ENCODE results near the gene FAM171A2.

FAM171A2 gene

GRCh38 chr17:44389281-44389680 lies 25.6 kb upstream of the FAM171A2 start, which contains the start of gene ITGA2B:
Gene ITGA2B, minus strand, starts transcription at chr17:44389649. Its CDS starts 176 bp downstream, at chr17:44389473.
- DNase-seq = no peak
- TF ChIP-seq POLR2A (IDR thresholded peaks at IDR 0.05; ENCODE audit: low read length) = peak; percentile 80
- no peak for TF ChIP-seq GATA1 (IDR thresholded peaks at IDR 0.05; ENCODE audit: low read depth, low read length)

DNA sequence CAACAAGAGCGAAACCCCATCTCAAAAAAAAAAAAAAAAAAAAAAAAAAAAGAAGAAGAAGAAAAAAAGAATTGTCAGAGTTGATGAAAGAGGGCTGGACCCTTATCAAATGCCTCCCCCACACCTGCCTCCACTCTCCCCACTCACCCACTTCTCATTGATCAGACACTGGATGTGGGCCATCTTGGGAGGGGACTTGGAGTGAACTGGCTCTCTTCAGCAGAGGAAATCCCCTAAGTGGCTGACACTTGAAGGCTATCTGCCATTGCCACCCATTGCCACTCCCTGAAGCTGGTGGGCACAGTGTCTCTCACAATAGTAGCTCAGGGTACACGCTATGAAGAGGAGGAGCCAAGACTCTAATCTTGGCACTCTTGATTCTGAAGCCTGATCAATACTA lies 24.2 kb upstream of the FAM171A2 start:
- no peak for DNase-seq
- TF ChIP-seq GATA1 (IDR thresholded peaks at IDR 0.05; ENCODE audit: low read depth, low read length) = no peak
- no peak for TF ChIP-seq POLR2A (IDR thresholded peaks at IDR 0.05; ENCODE audit: low read length)

- no peak for TF ChIP-seq GATA1 (IDR thresholded peaks at IDR 0.05; ENCODE audit: low read depth, low read length)
- no peak for TF ChIP-seq POLR2A (IDR thresholded peaks at IDR 0.05; ENCODE audit: low read length)
- no peak for DNase-seq
Measured at GRCh38 chr17:44386182-44386525, 22.5 kb upstream of the FAM171A2 start.

GRCh38 chr17:44385287-44386181 lies 21.9 kb upstream of the FAM171A2 start:
- peak; percentile 90 to 93 for DNase-seq

DNA sequence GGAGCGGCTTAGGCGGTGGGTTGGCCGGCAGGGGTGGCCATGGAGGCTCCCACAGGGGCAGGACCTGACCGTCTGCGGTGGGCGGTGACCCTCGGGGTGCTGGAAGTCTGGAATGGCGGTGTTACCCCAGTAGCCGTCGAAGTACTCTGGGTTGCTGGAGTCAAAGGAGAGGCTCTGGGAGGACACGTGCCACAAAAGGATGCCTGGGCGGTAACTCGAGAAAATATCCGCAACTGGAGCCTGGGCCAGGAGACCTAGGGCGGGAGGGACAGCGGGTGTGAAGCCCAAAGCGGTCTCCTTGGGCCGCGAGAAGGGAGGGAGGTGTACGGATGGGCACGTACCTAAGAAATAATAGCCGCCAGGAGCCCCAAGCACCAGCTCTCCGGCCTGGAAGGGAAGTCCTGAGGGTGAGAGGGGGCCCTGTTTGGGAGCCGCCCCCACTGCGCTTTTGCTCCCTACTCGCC lies 21.2 kb upstream of the FAM171A2 start:
- TF ChIP-seq GATA1 (IDR thresholded peaks at IDR 0.05; ENCODE audit: low read depth, low read length) (no peak), POLR2A (IDR thresholded peaks at IDR 0.05; ENCODE audit: low read length) (no peak)
- DNase-seq = no peak

More at GRCh38 chr17:44385287-44386181, 21.9 kb upstream of the FAM171A2 start:
- TF ChIP-seq GATA1 (IDR thresholded peaks at IDR 0.05; ENCODE audit: low read depth, low read length) (no peak), POLR2A (IDR thresholded peaks at IDR 0.05; ENCODE audit: low read length) (peak; percentile 75)

GRCh38 chr17:44384281-44384822 lies 20.7 kb upstream of the FAM171A2 start:
- no peak for DNase-seq
- TF ChIP-seq POLR2A (IDR thresholded peaks at IDR 0.05; ENCODE audit: low read length) (no peak), GATA1 (IDR thresholded peaks at IDR 0.05; ENCODE audit: low read depth, low read length) (no peak)

- no peak for TF ChIP-seq POLR2A (IDR thresholded peaks at IDR 0.05; ENCODE audit: low read length)
- no peak for TF ChIP-seq GATA1 (IDR thresholded peaks at IDR 0.05; ENCODE audit: low read depth, low read length)
- DNase-seq = no peak
Measured at GRCh38 chr17:44383861-44384260, 20.2 kb upstream of the FAM171A2 start.

DNA sequence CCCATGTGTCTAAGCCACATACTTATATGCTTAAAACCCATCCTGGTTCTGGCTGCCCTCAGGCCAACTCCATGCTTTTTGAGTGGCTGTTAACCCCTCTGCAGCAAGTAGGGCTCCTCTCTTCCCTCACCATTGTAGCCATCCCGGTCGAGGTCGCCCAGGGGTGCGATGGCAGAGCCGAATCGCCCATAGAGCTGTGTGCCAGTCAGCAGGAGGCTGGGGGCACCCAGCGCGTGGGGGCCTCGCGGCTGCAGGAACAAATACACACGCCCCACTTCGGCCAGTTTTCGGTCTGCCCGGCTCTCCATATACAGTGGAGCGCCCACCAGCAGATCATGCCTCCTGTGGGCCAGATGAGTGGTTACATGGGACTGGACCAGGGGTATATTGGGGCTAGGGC lies 19.7 kb upstream of the FAM171A2 start:
- DNase-seq = no peak
- TF ChIP-seq GATA1 (IDR thresholded peaks at IDR 0.05; ENCODE audit: low read depth, low read length) (no peak), POLR2A (IDR thresholded peaks at IDR 0.05; ENCODE audit: low read length) (no peak)

GRCh38 chr17:44382917-44383316 lies 19.3 kb upstream of the FAM171A2 start:
- no peak for DNase-seq
- TF ChIP-seq GATA1 (IDR thresholded peaks at IDR 0.05; ENCODE audit: low read depth, low read length) (no peak), POLR2A (IDR thresholded peaks at IDR 0.05; ENCODE audit: low read length) (no peak)

DNA sequence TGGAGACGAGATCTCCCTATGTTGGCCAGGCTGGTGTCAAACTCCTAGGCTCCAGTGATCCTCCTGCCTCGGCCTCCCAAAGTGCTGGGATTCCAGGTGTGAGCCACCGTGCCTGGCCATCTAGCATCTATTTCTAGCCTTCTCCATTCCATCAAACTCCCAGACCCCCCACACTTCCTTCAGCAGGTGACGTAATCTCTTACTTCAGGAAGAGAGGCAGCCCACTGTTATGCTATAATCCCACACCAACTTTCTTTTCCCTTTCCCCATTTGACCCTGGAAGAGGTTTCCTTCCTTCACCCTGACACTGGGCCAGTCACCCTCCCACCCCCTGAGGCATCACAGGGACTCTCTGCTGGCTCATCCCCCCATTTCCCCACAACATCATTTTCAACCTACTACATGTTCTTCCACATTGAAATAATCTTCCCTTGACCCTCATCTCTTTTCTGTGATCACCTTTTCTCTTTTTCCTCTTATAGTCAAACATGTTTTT lies 18.2 kb upstream of the FAM171A2 start:
- no peak for DNase-seq
- TF ChIP-seq GATA1 (IDR thresholded peaks at IDR 0.05; ENCODE audit: low read depth, low read length) (no peak), POLR2A (IDR thresholded peaks at IDR 0.05; ENCODE audit: low read length) (no peak)

DNA sequence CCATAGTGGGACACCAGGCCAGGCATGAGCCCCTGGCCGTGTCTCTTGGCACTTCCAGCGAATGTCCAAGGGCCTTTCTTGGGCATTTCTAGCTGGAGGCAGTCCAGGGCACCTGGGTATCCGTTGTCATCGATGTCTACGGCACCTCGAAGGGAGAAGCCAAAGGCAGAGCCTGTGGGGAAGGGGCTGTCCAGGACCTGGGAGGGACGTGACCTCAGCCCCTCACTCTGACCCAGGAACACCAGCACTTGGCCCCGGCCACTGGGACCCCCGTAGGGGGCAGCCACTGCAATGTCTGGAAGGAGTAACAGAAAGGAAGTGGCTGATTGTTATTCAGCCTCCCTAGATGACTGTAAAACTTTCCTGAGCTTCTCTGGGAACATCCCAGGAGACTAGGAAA lies 17.1 kb upstream of the FAM171A2 start:
- no peak for TF ChIP-seq GATA1 (IDR thresholded peaks at IDR 0.05; ENCODE audit: low read depth, low read length)
- TF ChIP-seq POLR2A (IDR thresholded peaks at IDR 0.05; ENCODE audit: low read length) = no peak

DNA sequence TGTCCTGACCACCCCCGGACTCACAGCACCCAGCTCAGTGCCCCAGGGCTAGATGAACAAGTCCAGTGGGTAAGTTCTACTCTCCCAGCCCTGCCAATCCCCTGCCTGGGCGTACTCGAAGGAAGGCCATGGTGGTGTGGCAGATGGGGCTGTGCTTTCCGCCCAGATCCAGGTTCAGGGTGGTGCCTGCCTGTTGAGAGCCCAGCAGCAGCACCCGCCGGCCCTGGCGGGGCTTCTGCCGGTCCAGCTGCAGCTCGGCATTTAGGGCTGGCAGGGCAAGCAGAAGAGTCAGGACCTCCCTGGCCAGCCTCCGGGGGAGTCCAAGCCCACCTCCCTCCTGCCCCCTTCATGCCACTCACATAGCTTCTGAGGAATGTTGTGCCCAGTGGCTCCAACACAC lies 16.2 kb upstream of the FAM171A2 start:
- TF ChIP-seq GATA1 (IDR thresholded peaks at IDR 0.05; ENCODE audit: low read depth, low read length) = no peak
- no peak for TF ChIP-seq POLR2A (IDR thresholded peaks at IDR 0.05; ENCODE audit: low read length)
- DNase-seq = no peak

More for the DNA sequence above, 17.1 kb upstream of the FAM171A2 start:
- no peak for DNase-seq

DNA sequence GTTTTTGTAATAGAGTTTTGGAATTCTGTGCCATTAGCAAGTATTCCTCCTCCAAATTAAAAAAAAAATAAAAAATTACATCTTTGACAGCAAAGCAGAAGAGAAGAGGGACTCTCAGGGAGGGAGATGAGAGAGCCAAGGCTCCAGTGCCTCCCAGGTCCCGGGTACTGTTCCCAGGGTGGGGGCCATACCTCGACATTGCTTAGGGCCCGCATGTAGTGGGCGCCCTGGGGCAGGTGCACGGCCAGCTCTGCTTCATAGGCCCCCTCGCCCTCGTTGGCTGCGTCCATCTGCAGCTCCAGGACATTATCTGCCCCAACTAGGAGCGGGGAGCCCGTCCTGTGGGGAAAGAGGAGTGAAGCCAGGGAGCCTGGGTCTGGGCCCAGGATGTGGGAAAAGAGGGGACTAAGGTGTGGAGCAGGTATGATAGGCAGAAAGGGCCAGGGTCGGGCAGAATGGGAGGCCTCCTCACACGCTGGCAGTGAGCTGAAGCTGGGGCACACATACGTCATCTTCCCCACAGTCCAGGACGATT lies 14.6 kb upstream of the FAM171A2 start:
- TF ChIP-seq GATA1 (IDR thresholded peaks at IDR 0.05; ENCODE audit: low read depth, low read length) = no peak
- no peak for TF ChIP-seq POLR2A (IDR thresholded peaks at IDR 0.05; ENCODE audit: low read length)
- DNase-seq = no peak

DNA sequence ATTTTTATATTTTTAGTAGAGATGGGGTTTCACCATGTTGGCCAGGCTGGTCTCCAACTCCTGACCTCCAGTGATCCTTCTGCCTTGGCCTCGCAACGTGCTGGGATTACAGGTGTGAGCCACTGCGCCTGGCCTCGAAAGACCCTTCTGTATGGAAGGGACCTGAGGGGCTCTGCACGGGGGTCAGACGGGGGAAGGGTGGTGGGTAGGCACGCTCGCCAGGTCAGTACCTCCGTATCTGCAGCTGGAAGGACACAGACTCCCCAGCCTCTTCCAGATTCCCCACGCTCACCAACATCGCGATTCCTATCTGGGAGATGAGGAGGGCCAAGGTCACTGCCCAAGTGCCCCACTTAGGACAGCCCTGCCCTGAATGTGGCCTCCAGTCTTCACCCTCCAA lies 13.1 kb upstream of the FAM171A2 start:
- no peak for DNase-seq
- TF ChIP-seq GATA1 (IDR thresholded peaks at IDR 0.05; ENCODE audit: low read depth, low read length) (no peak), POLR2A (IDR thresholded peaks at IDR 0.05; ENCODE audit: low read length) (no peak)
